Neuronal stem cell (in vitro differentiated cells): ENCODE results near the gene RETREG3.
A peak's percentile ranks its signal among the peaks of the same experiment; 100 is the strongest.

ENCODE experiments used
- DNase-seq: peaks from one replicate; pipeline ENCODE4 v3.0.0-alpha.2; 2013; ENCODE audit warnings: low spot score
- H2AFZ ChIP-seq: one replicate; pipeline ENCODE4 v1.6.1; 2013; ENCODE audit warnings: mild to moderate bottlenecking, low read length, inconsistent platforms
- H2AK5ac ChIP-seq: 2 replicates; pipeline ENCODE4 v1.6.1; 2013; ENCODE audit warnings: low read depth, mild to moderate bottlenecking, inconsistent platforms, low read length, moderate library complexity, mixed read lengths
- H2BK120ac ChIP-seq: 2 replicates; pipeline ENCODE4 v1.6.1; 2013; ENCODE audit warnings: low read depth, mild to moderate bottlenecking, inconsistent platforms, low read length, moderate library complexity, mixed read lengths
- H2BK12ac ChIP-seq: one replicate; pipeline ENCODE4 v1.6.1; 2013; ENCODE audit warnings: low read length, inconsistent platforms
- H2BK15ac ChIP-seq: 2 replicates; pipeline ENCODE4 v1.6.1; 2013; ENCODE audit warnings: mild to moderate bottlenecking, low read length, inconsistent platforms, mixed read lengths
- H2BK5ac ChIP-seq: one replicate; pipeline ENCODE4 v1.6.1; 2013; ENCODE audit warnings: inconsistent platforms, mild to moderate bottlenecking, low read length, moderate library complexity
- H3K14ac ChIP-seq: one replicate; pipeline ENCODE4 v1.6.1; 2013; ENCODE audit warnings: low read length, inconsistent platforms
- H3K18ac ChIP-seq: 2 replicates; pipeline ENCODE4 v1.6.1; 2013; ENCODE audit warnings: low read length, inconsistent platforms
- H3K23ac ChIP-seq: 2 replicates; pipeline ENCODE4 v1.6.1; 2013; ENCODE audit warnings: low read depth, mild to moderate bottlenecking, mixed read lengths, low read length, inconsistent platforms; ENCODE audit not compliant: poor library complexity
- H3K27ac ChIP-seq: replicated peaks from 3 replicates; pipeline ENCODE4 v1.5.1; 2013; ENCODE audit warnings: low read length, inconsistent platforms
- H3K27me3 ChIP-seq, 3 experiments: 2 replicates each; pipeline ENCODE4 v1.6.1; 2013; ENCODE audit warnings: low read length in 3 of 3, mild to moderate bottlenecking in 2 of 3, inconsistent platforms in 1 of 3, low read depth in 1 of 3, mixed read lengths in 1 of 3, moderate library complexity in 1 of 3; ENCODE audit not compliant: control insufficient read depth in 3 of 3, insufficient read depth in 3 of 3
- H3K36me3 ChIP-seq, 2 donors: replicated peaks in 1 of 2; 2 replicates each; pipeline ENCODE4 v1.6.1; 2013; ENCODE audit warnings: low read length in 2 of 2; ENCODE audit not compliant: control insufficient read depth in 2 of 2, insufficient read depth in 2 of 2
- H3K4ac ChIP-seq: 2 replicates; pipeline ENCODE4 v1.6.1; 2013; ENCODE audit warnings: inconsistent platforms, mild to moderate bottlenecking, low read length, moderate library complexity
- H3K4me1 ChIP-seq, 2 donors: 1 replicate in 1 of 2; 2 replicates in 1 of 2; pipeline ENCODE4 v1.6.1; 2013; ENCODE audit warnings: low read length in 2 of 2, low read depth in 1 of 2; ENCODE audit not compliant: control insufficient read depth in 2 of 2, insufficient read depth in 1 of 2
- H3K4me2 ChIP-seq: one replicate; pipeline ENCODE4 v1.6.1; 2013; ENCODE audit warnings: mild to moderate bottlenecking, low read length, inconsistent platforms; ENCODE audit not compliant: insufficient read depth, poor library complexity, severe bottlenecking
- H3K4me3 ChIP-seq, 2 donors: 2 replicates each; pipeline ENCODE4 v1.5.1; 2013; ENCODE audit warnings: low read length in 2 of 2, mild to moderate bottlenecking in 2 of 2, inconsistent platforms in 1 of 2, moderate library complexity in 1 of 2
- H3K79me1 ChIP-seq: one replicate; pipeline ENCODE4 v1.6.1; 2013; ENCODE audit warnings: low read depth, mild to moderate bottlenecking, inconsistent platforms, low read length, moderate library complexity
- H3K9ac ChIP-seq: one replicate; pipeline ENCODE4 v1.6.1; 2013; ENCODE audit warnings: mild to moderate bottlenecking, low read depth, low read length, inconsistent platforms; ENCODE audit not compliant: poor library complexity
- H3K9me3 ChIP-seq, 2 donors: replicated peaks in 1 of 2; 2 replicates each; pipeline versions ENCODE3 to v1.6.1; 2013; ENCODE audit warnings: low read length in 2 of 2, mild to moderate bottlenecking in 2 of 2, inconsistent platforms in 1 of 2, low read depth in 1 of 2, mixed read lengths in 1 of 2, moderate library complexity in 1 of 2; ENCODE audit not compliant: control insufficient read depth in 2 of 2, insufficient read depth in 1 of 2
- H4K8ac ChIP-seq: one replicate; pipeline ENCODE4 v1.6.1; 2013; ENCODE audit warnings: low read depth, mild to moderate bottlenecking, inconsistent platforms, low read length, moderate library complexity
- H4K91ac ChIP-seq: one replicate; pipeline ENCODE4 v1.6.1; 2013; ENCODE audit warnings: low read length, low read depth, mild to moderate bottlenecking, inconsistent platforms; ENCODE audit not compliant: poor library complexity
- WGBS, 2 donors: extraction: QIAGEN DNeasy Blood & Tissue Kit; methylation state at CpG; one replicate each; pipeline ENCODE4 v1.1.7; 2013; ENCODE audit warnings: missing lambda C conversion rate in 2 of 2, mixed read lengths in 1 of 2; ENCODE audit not compliant: insufficient read length in 2 of 2, insufficient replicate concordance in 1 of 2; ENCODE audit errors: extremely low coverage in 2 of 2; 5-methylcytosine and 5-hydroxymethylcytosine counted together

RETREG3 gene

DNA sequence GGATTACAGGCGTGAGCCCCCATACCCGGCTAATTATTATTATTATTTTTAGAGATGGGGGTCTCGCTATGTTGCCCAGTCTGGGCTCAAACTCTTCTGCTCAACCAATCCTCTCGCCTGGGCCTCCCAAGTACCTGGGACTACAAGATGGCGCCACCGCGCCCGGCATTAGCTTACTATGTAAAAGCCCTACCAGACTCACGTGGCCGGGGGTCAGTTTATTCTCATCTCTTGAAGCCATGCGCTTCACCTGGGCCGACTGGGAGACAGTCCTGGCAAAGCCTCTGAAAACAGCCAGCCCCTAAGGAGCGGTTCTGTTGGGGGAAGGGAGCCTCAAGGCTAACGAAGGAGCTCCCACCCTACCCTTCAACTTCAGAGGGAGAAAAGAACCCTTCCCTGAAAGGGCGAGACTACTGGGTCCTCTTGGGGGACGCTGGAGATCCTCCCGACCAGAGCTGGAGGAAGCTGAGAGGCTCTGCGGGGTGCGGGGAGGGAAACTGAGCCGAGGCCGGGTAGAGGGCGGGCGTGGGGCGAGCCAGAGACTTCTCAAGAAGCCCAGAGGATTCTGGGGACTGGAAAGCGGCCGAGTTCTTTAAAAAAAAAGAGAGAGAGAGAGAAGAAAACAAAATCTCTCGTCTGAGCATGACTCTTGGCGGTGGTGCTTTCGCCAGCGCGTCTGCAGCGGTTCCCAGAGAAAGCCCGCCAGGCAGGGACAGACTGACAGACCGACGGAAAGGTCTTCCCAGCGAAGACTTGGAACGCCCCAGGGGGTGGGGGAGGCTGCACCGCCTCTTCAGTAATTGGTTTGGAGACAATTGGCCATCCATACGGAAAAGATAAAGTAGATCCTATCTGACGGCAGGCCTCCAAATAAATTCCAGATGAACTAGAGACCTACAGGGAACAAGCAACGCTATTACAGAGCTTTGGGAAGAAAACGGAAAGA lies 44.3 kb upstream of the RETREG3 start:
- Histone ChIP-seq H3K36me3 (no peaks in the 10 kb centered on the region), H3K23ac (peak overlapping the region; percentile 55), H3K18ac (peak overlapping the region; percentile 94), H3K9ac (no peak overlapping the region), H2AK5ac (no peak overlapping the region), H3K4ac (no peak overlapping the region), H4K91ac (no peak overlapping the region), H3K4me1 (peaks cover 0 to 5% of the 10 kb centered on the region in 2 donors), H2BK5ac (peak overlapping the region; percentile 78), H2BK15ac (peak overlapping the region; percentile 85), H3K9me3 (peaks cover 0 to 4% of the 10 kb centered on the region in 2 donors), H4K8ac (peak overlapping the region; percentile 100), H2BK120ac (no peak overlapping the region), H3K4me3 (no peak overlapping the region), H3K4me2 (peak overlapping the region; percentile 65), H2AFZ (peak overlapping the region; percentile 90), H3K79me1 (no peaks in the 10 kb centered on the region), H3K14ac (peak overlapping the region; percentile 8), H2BK12ac (no peak overlapping the region), H3K27me3 (no peaks in the 10 kb centered on the region), H3K27ac (peak overlapping the region; percentile 54)
- no CpG with 5 or more reads among the region's 42 CpGs for WGBS, 2 donors
- DNase-seq = no peak

DNA sequence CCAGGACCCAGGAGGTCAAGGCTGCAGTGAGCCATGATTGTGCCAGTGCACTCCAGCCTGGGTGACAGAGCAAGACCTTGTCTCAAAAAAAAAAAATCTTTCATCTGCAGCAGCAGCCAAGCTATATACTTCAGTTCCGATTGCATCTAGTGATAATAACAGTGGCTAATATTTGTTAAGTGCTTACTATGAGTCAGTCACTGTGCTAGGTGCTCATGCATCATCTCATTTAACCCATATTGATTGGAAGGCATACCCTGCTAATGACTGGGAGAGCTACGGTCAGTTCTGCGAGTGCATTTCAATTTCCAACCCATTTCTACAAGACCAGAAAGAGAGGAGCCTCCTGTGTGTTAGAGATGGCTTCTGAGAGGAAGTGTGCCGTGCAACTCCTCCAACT lies 42.2 kb upstream of the RETREG3 start:
- Histone ChIP-seq H3K4ac (no peak overlapping the region), H3K14ac (no peak overlapping the region), H3K9ac (no peak overlapping the region), H3K36me3 (no peaks in the 10 kb centered on the region), H3K9me3 (no peaks in the 10 kb centered on the region), H2BK15ac (no peak overlapping the region), H3K27me3 (no peaks in the 10 kb centered on the region), H2BK12ac (no peak overlapping the region), H3K4me1 (peaks cover 0 to 5% of the 10 kb centered on the region in 2 donors), H4K8ac (no peak overlapping the region), H2AK5ac (no peak overlapping the region), H3K79me1 (no peaks in the 10 kb centered on the region), H2BK120ac (no peak overlapping the region), H3K18ac (no peak overlapping the region), H3K4me3 (no peak overlapping the region), H3K4me2 (no peak overlapping the region), H3K23ac (no peak overlapping the region), H2AFZ (no peak overlapping the region), H2BK5ac (no peak overlapping the region), H3K27ac (no peak overlapping the region), H4K91ac (no peak overlapping the region)
- WGBS, 2 donors = no CpG with 5 or more reads among the region's 4 CpGs
- no peak for DNase-seq

DNA sequence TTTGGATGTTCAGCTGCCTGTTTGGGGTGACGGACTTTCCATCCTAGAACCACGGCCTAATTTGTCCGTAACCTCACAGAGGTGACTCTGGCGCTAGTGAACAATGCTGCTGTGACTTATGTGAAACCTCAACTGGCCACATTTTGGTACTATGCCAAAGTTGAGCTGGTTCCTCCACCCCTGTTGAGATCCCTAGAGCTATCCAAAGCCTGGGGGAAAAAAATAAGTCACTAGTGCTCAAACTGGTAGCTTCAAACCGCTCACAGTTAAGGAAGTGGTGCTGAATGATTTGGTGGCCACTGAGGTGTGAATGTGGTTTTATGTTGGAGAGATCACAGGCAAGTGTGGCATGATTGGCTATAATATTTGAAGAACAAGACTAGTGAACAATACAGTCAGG lies 38.6 kb upstream of the RETREG3 start:
- H2BK5ac ChIP-seq = no peak overlapping the region
- no peak overlapping the region for H4K91ac ChIP-seq
- no peak overlapping the region for H3K4me3 ChIP-seq
- H2AFZ ChIP-seq = peak overlapping the region; percentile 30
- H3K4me1 ChIP-seq = no peaks in the 10 kb centered on the region
- H2BK120ac ChIP-seq = no peak overlapping the region
- no peak overlapping the region for H3K18ac ChIP-seq
- no peak overlapping the region for H3K4me2 ChIP-seq
- WGBS, 2 donors = no CpG with 5 or more reads among the region's 5 CpGs
- no peak overlapping the region for H3K14ac ChIP-seq
- no peak overlapping the region for H3K4ac ChIP-seq
- H3K9me3 ChIP-seq = no peaks in the 10 kb centered on the region
- no peak overlapping the region for H3K27ac ChIP-seq
- H2BK12ac ChIP-seq = no peak overlapping the region
- H2BK15ac ChIP-seq = no peak overlapping the region
- H2AK5ac ChIP-seq = no peak overlapping the region
- no peak overlapping the region for H3K23ac ChIP-seq
- no peak overlapping the region for H4K8ac ChIP-seq
- H3K27me3 ChIP-seq = peaks cover 0 to 6% (median 0%) of the 10 kb centered on the region in 3 experiments
- no peak for DNase-seq
- H3K79me1 ChIP-seq = no peaks in the 10 kb centered on the region
- no peak overlapping the region for H3K9ac ChIP-seq
- H3K36me3 ChIP-seq = no peaks in the 10 kb centered on the region

DNA sequence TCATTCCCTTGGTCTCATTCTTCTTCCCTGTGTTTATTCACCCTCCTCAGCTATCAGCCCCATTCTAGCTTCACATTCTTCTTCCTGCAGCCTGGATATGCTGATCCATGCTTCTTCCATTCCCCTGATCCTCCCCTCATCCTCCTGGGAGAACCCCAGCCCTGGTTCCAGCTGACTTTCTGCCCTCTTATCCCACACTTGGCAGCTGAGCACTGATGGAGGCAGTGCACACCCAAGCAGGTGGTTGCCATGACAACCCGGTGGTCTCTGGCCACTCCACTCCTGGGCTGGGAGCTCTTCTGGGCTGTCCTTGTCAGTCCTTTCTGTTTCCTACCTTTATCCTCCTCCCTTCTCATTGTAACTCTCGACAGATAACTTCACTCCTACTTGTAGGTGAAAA lies 33.2 kb upstream of the RETREG3 start:
- no CpG with 5 or more reads among the region's 2 CpGs for WGBS, 2 donors
- H4K91ac ChIP-seq = no peak overlapping the region
- no peak overlapping the region for H3K23ac ChIP-seq
- H3K27me3 ChIP-seq = peaks cover 0 to 12% (median 0%) of the 10 kb centered on the region in 3 experiments
- H4K8ac ChIP-seq = no peak overlapping the region
- peak; percentile 26 for DNase-seq
- H2AFZ ChIP-seq = no peak overlapping the region
- no peak overlapping the region for H3K18ac ChIP-seq
- H3K27ac ChIP-seq = no peak overlapping the region
- no peak overlapping the region for H3K4me2 ChIP-seq
- H2BK120ac ChIP-seq = no peak overlapping the region
- no peak overlapping the region for H3K4me3 ChIP-seq
- no peak overlapping the region for H2AK5ac ChIP-seq
- H2BK15ac ChIP-seq = no peak overlapping the region
- H3K9me3 ChIP-seq = no peaks in the 10 kb centered on the region
- H2BK5ac ChIP-seq = no peak overlapping the region
- H3K4ac ChIP-seq = no peak overlapping the region
- H3K79me1 ChIP-seq = no peaks in the 10 kb centered on the region
- peaks cover 0 to 3% of the 10 kb centered on the region in 2 donors for H3K4me1 ChIP-seq
- no peaks in the 10 kb centered on the region for H3K36me3 ChIP-seq
- no peak overlapping the region for H2BK12ac ChIP-seq
- no peak overlapping the region for H3K14ac ChIP-seq
- H3K9ac ChIP-seq = no peak overlapping the region
